ENCODE data around the gene WDHD1. TPM values are rescaled to one million over a fixed set of nuclear protein-coding genes. Genes with fewer than 3 reads are reported as not detected.
"Not testable (repeated sequence)": the region's sequence is repeated elsewhere in the genome, so short reads cannot be mapped to it uniquely, and the experiment has no call there.

WDHD1 gene
- total RNA-seq, 2 donors from 2014 or later: 3.0 to 5.1 TPM

DNA sequence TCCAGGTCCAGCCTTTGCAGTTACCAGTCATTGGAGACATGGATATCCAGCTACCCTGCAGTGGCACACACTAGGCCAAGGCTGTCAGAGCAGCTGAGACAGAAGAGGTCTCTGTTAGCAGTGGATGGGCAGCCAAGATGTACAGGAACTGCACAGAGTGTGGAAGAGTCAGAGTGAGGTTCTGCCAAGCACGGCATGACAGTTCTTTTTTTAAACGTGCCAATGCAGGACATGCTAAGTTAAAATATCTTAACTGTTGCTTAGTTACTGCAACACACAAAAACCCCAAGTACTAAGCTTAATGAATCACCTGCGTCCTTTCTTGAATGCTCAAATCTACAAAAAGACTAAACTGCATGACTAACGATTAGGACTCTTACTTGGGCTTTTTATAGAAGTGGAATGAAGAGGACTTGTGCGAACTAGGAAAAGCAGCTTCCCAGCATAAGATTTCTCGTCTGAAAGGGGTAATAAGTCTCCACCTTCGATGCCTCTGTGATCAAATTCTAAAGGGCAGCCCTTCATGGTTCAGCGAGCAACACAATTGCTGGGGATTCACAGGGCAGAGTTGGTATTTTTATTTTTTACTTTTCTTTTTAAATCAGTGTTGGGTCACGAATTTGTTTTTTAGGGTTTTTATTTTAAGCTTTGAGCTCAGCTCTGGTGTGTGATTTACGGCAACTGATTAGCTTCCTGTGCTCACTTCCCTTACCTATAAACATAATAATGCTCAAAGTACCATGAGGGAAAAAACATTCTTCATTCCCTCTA is 45.2 kb upstream of the WDHD1 start:
- intact Hi-C loops (cut with DNase I): no loop called here
- 12% methylated on average over 10 of the region's 10 CpGs for WGBS

DNA sequence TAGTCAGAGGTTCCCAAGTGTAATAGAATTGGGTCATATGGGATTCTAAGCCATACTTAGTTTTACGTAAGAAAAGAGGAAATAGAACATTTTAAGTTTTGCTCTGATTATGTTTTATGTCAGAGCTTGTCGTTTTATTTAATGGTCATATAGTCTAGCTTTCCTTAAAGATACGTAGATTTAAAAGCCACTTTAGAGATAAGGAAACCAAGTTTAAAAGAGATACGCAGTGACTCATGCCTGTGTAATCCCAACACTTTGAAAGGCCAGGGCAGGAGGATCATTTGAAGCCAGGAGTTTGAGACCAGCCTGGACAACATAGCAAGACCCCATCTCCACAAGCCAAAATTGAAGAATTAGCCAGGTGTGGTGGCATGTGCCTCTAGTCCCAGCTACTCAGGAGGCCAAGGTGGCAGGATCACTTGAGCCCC is 44.1 kb upstream of the WDHD1 start:
- TF ChIP-seq POLR2A (IDR thresholded peaks at IDR 0.05): no peak
- no peak for TF ChIP-seq POLR2AphosphoS5 (IDR thresholded peaks at IDR 0.05)
- TF ChIP-seq, protein P1, sequence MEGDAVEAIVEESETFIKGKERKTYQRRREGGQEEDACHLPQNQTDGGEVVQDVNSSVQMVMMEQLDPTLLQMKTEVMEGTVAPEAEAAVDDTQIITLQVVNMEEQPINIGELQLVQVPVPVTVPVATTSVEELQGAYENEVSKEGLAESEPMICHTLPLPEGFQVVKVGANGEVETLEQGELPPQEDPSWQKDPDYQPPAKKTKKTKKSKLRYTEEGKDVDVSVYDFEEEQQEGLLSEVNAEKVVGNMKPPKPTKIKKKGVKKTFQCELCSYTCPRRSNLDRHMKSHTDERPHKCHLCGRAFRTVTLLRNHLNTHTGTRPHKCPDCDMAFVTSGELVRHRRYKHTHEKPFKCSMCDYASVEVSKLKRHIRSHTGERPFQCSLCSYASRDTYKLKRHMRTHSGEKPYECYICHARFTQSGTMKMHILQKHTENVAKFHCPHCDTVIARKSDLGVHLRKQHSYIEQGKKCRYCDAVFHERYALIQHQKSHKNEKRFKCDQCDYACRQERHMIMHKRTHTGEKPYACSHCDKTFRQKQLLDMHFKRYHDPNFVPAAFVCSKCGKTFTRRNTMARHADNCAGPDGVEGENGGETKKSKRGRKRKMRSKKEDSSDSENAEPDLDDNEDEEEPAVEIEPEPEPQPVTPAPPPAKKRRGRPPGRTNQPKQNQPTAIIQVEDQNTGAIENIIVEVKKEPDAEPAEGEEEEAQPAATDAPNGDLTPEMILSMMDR (IDR thresholded peaks at IDR 0.05): no peak
- H3K4me1 ChIP-seq (replicated peaks): no peaks in the 10 kb centered on the region

More for the DNA sequence above, 45.2 kb upstream of the WDHD1 start:
- Histone ChIP-seq H3K27me3 (replicated peaks; ENCODE audit: insufficient read depth) (no peaks in the 10 kb centered on the region), H3K4me1 (replicated peaks) (no peaks in the 10 kb centered on the region), H3K4me3 (no peak overlapping the region), H3K36me3 (no peaks in the 10 kb centered on the region), H3K27ac (no peak overlapping the region), H3K9me3 (no peaks in the 10 kb centered on the region)
- DNase-seq (ENCODE audit: low spot score): no peak
- TF ChIP-seq, protein P1 (IDR thresholded peaks at IDR 0.05): no peak
- TF ChIP-seq POLR2AphosphoS5 (IDR thresholded peaks at IDR 0.05): no peak
- no peak for TF ChIP-seq POLR2A (IDR thresholded peaks at IDR 0.05)

DNA sequence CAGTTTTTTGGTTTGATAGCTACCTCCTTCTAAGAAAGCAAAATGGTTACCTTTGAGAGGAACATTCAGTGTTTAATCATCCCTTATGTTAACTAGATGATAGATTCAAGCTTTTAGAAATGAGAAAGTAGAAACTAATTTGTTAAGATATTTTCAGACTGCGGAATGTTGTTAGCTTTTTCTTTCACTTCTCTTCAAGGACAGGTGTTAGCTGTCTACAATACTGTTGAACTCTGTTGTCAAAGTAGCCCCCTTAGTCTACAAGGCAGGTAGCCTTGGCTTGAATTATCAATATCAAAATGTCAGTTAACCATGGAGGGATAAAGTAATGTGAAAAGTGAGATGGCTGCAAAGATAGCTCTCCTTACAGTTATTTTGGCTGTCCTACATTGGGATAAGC is 39.3 kb upstream of the WDHD1 start:
- TF ChIP-seq, protein P1 (IDR thresholded peaks at IDR 0.05): no peak
- no peak for TF ChIP-seq POLR2A (IDR thresholded peaks at IDR 0.05)
- Histone ChIP-seq H3K27ac (no peak overlapping the region), H3K36me3 (peaks cover 0 to 6% of the 10 kb centered on the region in 2 donors), H3K4me1 (replicated peaks) (no peaks in the 10 kb centered on the region), H3K27me3 (replicated peaks; ENCODE audit: insufficient read depth) (no peaks in the 10 kb centered on the region), H3K4me3 (no peak overlapping the region), H3K9me3 (no peaks in the 10 kb centered on the region)
- 98% methylated on average over 1 of the region's 1 CpG for WGBS
- intact Hi-C loops (cut with DNase I): no loop called here
- no peak for DNase-seq (ENCODE audit: low spot score)

More for the DNA sequence above, 44.1 kb upstream of the WDHD1 start:
- 75% methylated on average over 4 of the region's 4 CpGs for WGBS
- DNase-seq (ENCODE audit: low spot score): no peak
- H3K4me3 ChIP-seq: no peak overlapping the region
- intact Hi-C loops (cut with DNase I): no loop called here
- H3K27ac ChIP-seq: no peak overlapping the region
- no peaks in the 10 kb centered on the region for H3K9me3 ChIP-seq
- H3K36me3 ChIP-seq: no peaks in the 10 kb centered on the region
- no peaks in the 10 kb centered on the region for H3K27me3 ChIP-seq (replicated peaks; ENCODE audit: insufficient read depth)

DNA sequence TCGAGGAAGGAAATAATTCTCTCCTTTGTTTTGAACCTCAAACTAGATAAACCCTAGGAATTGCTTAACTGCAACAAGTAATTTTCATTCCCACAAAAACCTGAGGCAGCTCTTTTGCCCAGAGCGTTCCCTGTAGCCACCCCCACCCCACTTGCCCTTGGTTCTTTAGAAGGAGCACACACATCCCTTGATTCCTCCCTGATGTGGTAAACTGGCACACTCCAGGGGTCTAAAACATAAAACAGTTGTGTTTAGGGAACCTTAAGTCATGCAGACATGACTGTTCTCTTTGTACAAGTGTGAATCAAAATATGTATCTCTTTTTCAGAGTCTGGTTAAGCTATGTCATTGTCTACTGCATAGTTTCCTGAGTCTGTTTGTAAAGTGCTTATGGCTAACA is 38.5 kb upstream of the WDHD1 start:
- TF ChIP-seq POLR2AphosphoS5 (IDR thresholded peaks at IDR 0.05) (no peak), POLR2A (IDR thresholded peaks at IDR 0.05) (no peak)
- TF ChIP-seq, protein P1 (IDR thresholded peaks at IDR 0.05): no peak
- Histone ChIP-seq H3K4me1 (replicated peaks) (no peaks in the 10 kb centered on the region), H3K27me3 (replicated peaks; ENCODE audit: insufficient read depth) (no peaks in the 10 kb centered on the region), H3K9me3 (no peaks in the 10 kb centered on the region), H3K36me3 (peaks cover 0 to 6% of the 10 kb centered on the region in 2 donors), H3K4me3 (no peak overlapping the region), H3K27ac (no peak overlapping the region)
- DNase-seq (ENCODE audit: low spot score): no peak
- 85% methylated on average over 2 of the region's 2 CpGs for WGBS
- intact Hi-C loops (cut with DNase I): no loop called here

DNA sequence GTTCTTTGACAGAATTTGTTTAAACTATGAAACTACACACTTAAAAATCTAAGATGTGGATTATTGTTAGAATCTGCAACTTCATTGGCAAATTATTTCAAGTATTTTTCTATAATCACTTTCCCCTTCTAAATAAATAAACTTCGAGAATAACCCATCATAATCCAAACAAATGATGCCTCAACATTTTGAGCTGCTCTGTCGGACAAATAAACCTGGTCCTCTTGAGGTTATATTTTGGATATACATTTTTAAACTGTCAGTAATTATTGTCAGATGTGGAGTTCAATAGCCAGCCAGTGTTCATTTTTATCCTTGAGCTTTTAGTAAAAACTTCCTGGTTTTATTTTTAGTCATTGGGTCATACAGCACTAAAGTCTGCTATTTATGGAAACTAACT is 38.0 kb upstream of the WDHD1 start:
- H3K36me3 ChIP-seq; DNase-seq (ENCODE audit: low spot score); H3K27me3 ChIP-seq (replicated peaks; ENCODE audit: insufficient read depth); H3K27ac ChIP-seq; H3K4me1 ChIP-seq (replicated peaks); H3K9me3 ChIP-seq; intact Hi-C loops (cut with DNase I); H3K4me3 ChIP-seq: not testable (repeated sequence)
- WGBS: 67% methylated on average over 2 of the region's 2 CpGs
